Neutrophil (primary cell): ENCODE results near the gene FSTL4.

ENCODE experiments used
- H3K27ac ChIP-seq: fragments of 200-600 bp; sonication (generic); 2 replicates; pipeline ENCODE4 v1.5.1; 2016; ENCODE audit warnings: mild to moderate bottlenecking, moderate library complexity
- H3K27me3 ChIP-seq: fragments of 200-600 bp; sonication (generic); 2 replicates; pipeline ENCODE4 v1.6.0; 2016; ENCODE audit warnings: mild to moderate bottlenecking
- H3K36me3 ChIP-seq: fragments of 200-600 bp; sonication (generic); 2 replicates; pipeline ENCODE4 v1.5.1; 2017
- H3K4me1 ChIP-seq, 2 experiments: fragments of 200-600 bp in 1 of 2; sonication (generic) in 1 of 2; 1 replicate in 1 of 2; 2 replicates in 1 of 2; pipeline versions ENCODE4 v1.5.1 to v1.6.1; 2013 to 2016; ENCODE audit warnings: low read depth in 1 of 2, low read length in 1 of 2, mild to moderate bottlenecking in 1 of 2, moderate library complexity in 1 of 2; ENCODE audit not compliant: control insufficient read depth in 1 of 2, insufficient read depth in 1 of 2
- H3K4me3 ChIP-seq, 2 experiments: fragments of 200-600 bp in 1 of 2; sonication (generic) in 1 of 2; 1 replicate in 1 of 2; 2 replicates in 1 of 2; pipeline ENCODE4 v1.5.1; 2013 to 2016; ENCODE audit warnings: low read depth in 1 of 2, low read length in 1 of 2, mild to moderate bottlenecking in 1 of 2, moderate library complexity in 1 of 2
- H3K9me3 ChIP-seq: fragments of 200-600 bp; sonication (generic); 2 replicates; pipeline ENCODE4 v1.5.1; 2016
- CTCF ChIP-seq: fragments of 200-600 bp; sonication (generic); IDR thresholded peaks from 2 replicates; pipeline ENCODE4 v1.5.1; 2016; ENCODE audit warnings: antibody characterized with exemption

The FSTL4 gene

GRCh38 chr5:133289686-133290367, 322.5 kb downstream of the FSTL4 start:
- no peak overlapping the region for H3K27ac ChIP-seq
- no peaks in the 10 kb centered on the region for H3K9me3 ChIP-seq
- H3K27me3 ChIP-seq: no peaks in the 10 kb centered on the region
- TF ChIP-seq CTCF: no peak
- no peaks in the 10 kb centered on the region for H3K4me1 ChIP-seq
- H3K36me3 ChIP-seq: no peaks in the 10 kb centered on the region
- H3K4me3 ChIP-seq: no peak overlapping the region

- no peak for TF ChIP-seq CTCF
- Histone ChIP-seq H3K27me3 (no peaks in the 10 kb centered on the region), H3K9me3 (no peaks in the 10 kb centered on the region), H3K4me3 (no peak overlapping the region), H3K36me3 (no peaks in the 10 kb centered on the region), H3K27ac (no peak overlapping the region), H3K4me1 (no peaks in the 10 kb centered on the region)
Observed at GRCh38 chr5:133287500-133287899, 324.8 kb downstream of the FSTL4 start.

GRCh38 chr5:133286483-133286882, 325.9 kb downstream of the FSTL4 start:
- no peak for TF ChIP-seq CTCF
- Histone ChIP-seq H3K4me1 (no peaks in the 10 kb centered on the region), H3K27ac (no peak overlapping the region), H3K4me3 (no peak overlapping the region), H3K9me3 (no peaks in the 10 kb centered on the region), H3K27me3 (no peaks in the 10 kb centered on the region), H3K36me3 (no peaks in the 10 kb centered on the region)

DNA sequence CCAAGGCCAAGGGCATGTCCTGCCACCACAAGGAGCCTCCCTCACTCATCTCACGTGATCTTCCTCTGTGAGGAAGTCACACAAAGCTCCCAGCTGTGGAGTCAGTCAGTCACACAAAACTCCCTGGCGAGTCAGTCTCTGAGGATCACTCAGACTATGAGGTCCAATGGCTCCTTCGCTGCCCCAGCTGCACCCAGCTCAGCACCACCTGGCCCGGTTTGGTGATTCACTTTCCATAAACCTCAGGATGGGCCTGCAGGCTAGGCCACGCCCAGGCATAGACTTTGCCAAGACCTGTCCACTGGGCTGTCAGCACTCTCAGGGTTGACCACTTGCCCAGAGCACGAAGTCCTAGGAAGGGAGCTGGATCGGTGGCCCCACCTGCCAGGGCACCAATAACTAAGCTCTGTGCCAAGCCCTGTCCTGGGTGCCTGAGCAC, 326.7 kb downstream of the FSTL4 start:
- Histone ChIP-seq H3K36me3 (no peaks in the 10 kb centered on the region), H3K9me3 (no peaks in the 10 kb centered on the region), H3K27me3 (no peaks in the 10 kb centered on the region), H3K27ac (no peak overlapping the region), H3K4me3 (no peak overlapping the region), H3K4me1 (no peaks in the 10 kb centered on the region)
- no peak for TF ChIP-seq CTCF

DNA sequence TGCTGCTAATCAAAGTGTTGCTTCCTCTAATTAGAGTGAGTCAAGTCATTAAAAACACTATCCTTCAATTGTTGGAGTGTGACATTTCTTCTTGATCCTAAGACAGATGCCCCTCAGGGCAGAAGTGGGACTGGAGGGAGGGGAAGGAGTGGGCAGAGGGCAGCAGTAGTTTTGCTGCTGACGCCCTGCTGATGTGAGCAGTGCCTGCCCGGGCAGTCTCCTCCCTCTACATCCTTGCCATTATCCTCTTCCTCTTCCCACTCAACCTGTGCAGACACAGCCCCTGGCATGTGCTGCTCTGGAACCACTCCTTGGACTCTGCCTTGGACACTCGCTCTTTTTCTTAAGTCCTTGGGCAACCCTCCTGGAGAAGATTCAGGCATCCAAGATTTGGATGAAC, 328.0 kb downstream of the FSTL4 start:
- no peak for TF ChIP-seq CTCF
- Histone ChIP-seq H3K4me1 (no peaks in the 10 kb centered on the region), H3K27ac (no peak overlapping the region), H3K9me3 (no peaks in the 10 kb centered on the region), H3K27me3 (no peaks in the 10 kb centered on the region), H3K4me3 (no peak overlapping the region), H3K36me3 (no peaks in the 10 kb centered on the region)
